ENCODE measurements around the gene KIF22.
"Not testable (repeated sequence)": the region's sequence is repeated elsewhere in the genome, so short reads cannot be mapped to it uniquely, and the experiment has no call there.

KIF22 gene

GRCh38 chr16:29744541-29745101, 45.9 kb upstream of the KIF22 start:
- Histone ChIP-seq H3K27ac (ENCODE audit: low read depth, low read length) (no peak overlapping the region), H3K79me2 (ENCODE audit: control insufficient read depth, insufficient read depth, low read length, poor library complexity) (no peaks in the 10 kb centered on the region), H3K9me3 (ENCODE audit: insufficient read depth, low read depth, low read length) (peaks cover 5% of the 10 kb centered on the region), H2BK120ac (ENCODE audit: insufficient read depth, low read length, poor library complexity) (no peak overlapping the region), H3K23ac (ENCODE audit: low read length) (no peak overlapping the region), H3K79me1 (ENCODE audit: low read length) (no peaks in the 10 kb centered on the region), H4K8ac (ENCODE audit: low read depth, low read length) (no peak overlapping the region), H3K9ac (ENCODE audit: low read length) (no peak overlapping the region), H3K4ac (ENCODE audit: low read depth, low read length) (no peak overlapping the region), H2AFZ (ENCODE audit: insufficient read depth, low read length, poor library complexity) (no peak overlapping the region), H3K4me2 (ENCODE audit: low read length) (no peak overlapping the region), H2AK5ac (ENCODE audit: low read length) (no peak overlapping the region), H3K4me1 (ENCODE audit: control insufficient read depth in 1 of 2, insufficient read depth in 2 of 2, low read length in 2 of 2) (peaks cover 0 to 2% of the 10 kb centered on the region in 2 experiments), H4K12ac (ENCODE audit: low read depth, low read length) (no peak overlapping the region), H2BK5ac (ENCODE audit: low read depth, low read length, poor library complexity) (no peak overlapping the region), H3K27me3 (ENCODE audit: insufficient read depth, low read length) (no peaks in the 10 kb centered on the region), H3K4me3 (ENCODE audit: low read depth, low read length) (no peak overlapping the region), H3K36me3 (ENCODE audit: control insufficient read depth in 1 of 2, insufficient read depth in 2 of 2, low read length in 2 of 2) (no peaks in the 10 kb centered on the region), H3K18ac (ENCODE audit: low read length) (no peak overlapping the region), H2BK12ac (ENCODE audit: low read length) (no peak overlapping the region), H4K91ac (ENCODE audit: low read depth, low read length) (no peak overlapping the region), H3K14ac (ENCODE audit: low read length) (no peak overlapping the region)
- no peak for DNase-seq
- WGBS (ENCODE audit: extremely low coverage, insufficient coverage, insufficient read length) = no CpG with 5 or more reads among the region's 20 CpGs

- H4K91ac ChIP-seq (ENCODE audit: low read depth, low read length) = no peak overlapping the region
- H2AFZ ChIP-seq (ENCODE audit: insufficient read depth, low read length, poor library complexity) = no peak overlapping the region
- H4K12ac ChIP-seq (ENCODE audit: low read depth, low read length) = no peak overlapping the region
- H3K18ac ChIP-seq (ENCODE audit: low read length) = no peak overlapping the region
- no peak overlapping the region for H3K4me2 ChIP-seq (ENCODE audit: low read length)
- no peaks in the 10 kb centered on the region for H3K79me1 ChIP-seq (ENCODE audit: low read length)
- H3K23ac ChIP-seq (ENCODE audit: low read length) = no peak overlapping the region
- no peak overlapping the region for H2BK12ac ChIP-seq (ENCODE audit: low read length)
- H3K4me1 ChIP-seq (ENCODE audit: control insufficient read depth in 1 of 2, insufficient read depth in 2 of 2, low read length in 2 of 2) = peaks cover 0 to 2% of the 10 kb centered on the region in 2 experiments
- H2BK120ac ChIP-seq (ENCODE audit: insufficient read depth, low read length, poor library complexity) = no peak overlapping the region
- no peak overlapping the region for H3K14ac ChIP-seq (ENCODE audit: low read length)
- peaks cover 5% of the 10 kb centered on the region for H3K9me3 ChIP-seq (ENCODE audit: insufficient read depth, low read depth, low read length)
- H4K8ac ChIP-seq (ENCODE audit: low read depth, low read length) = no peak overlapping the region
- no CpG with 5 or more reads among the region's 16 CpGs for WGBS (ENCODE audit: extremely low coverage, insufficient coverage, insufficient read length)
- H3K4ac ChIP-seq (ENCODE audit: low read depth, low read length) = no peak overlapping the region
- no peak overlapping the region for H3K4me3 ChIP-seq (ENCODE audit: low read depth, low read length)
- H3K27ac ChIP-seq (ENCODE audit: low read depth, low read length) = no peak overlapping the region
- H3K9ac ChIP-seq (ENCODE audit: low read length) = no peak overlapping the region
- no peak for DNase-seq
- H2AK5ac ChIP-seq (ENCODE audit: low read length) = no peak overlapping the region
- H3K36me3 ChIP-seq (ENCODE audit: control insufficient read depth in 1 of 2, insufficient read depth in 2 of 2, low read length in 2 of 2) = no peaks in the 10 kb centered on the region
- no peak overlapping the region for H2BK5ac ChIP-seq (ENCODE audit: low read depth, low read length, poor library complexity)
- H3K27me3 ChIP-seq (ENCODE audit: insufficient read depth, low read length) = no peaks in the 10 kb centered on the region
- no peaks in the 10 kb centered on the region for H3K79me2 ChIP-seq (ENCODE audit: control insufficient read depth, insufficient read depth, low read length, poor library complexity)
Measured at GRCh38 chr16:29745121-29745852, 45.3 kb upstream of the KIF22 start.

GRCh38 chr16:29745853-29746345, 44.7 kb upstream of the KIF22 start, which contains the start of gene C16orf54:
C16orf54 (minus strand) TSS chr16:29745990; CDS start chr16:29744951, 1,039 bp downstream.
- H3K79me2 ChIP-seq (ENCODE audit: control insufficient read depth, insufficient read depth, low read length, poor library complexity) = no peaks in the 10 kb centered on the region
- H4K8ac ChIP-seq (ENCODE audit: low read depth, low read length) = no peak within 1 kb of the TSS
- no peak within 1 kb of the TSS for H3K4me3 ChIP-seq (ENCODE audit: low read depth, low read length)
- no peak within 1 kb of the TSS for H4K91ac ChIP-seq (ENCODE audit: low read depth, low read length)
- H3K23ac ChIP-seq (ENCODE audit: low read length) = no peak within 1 kb of the TSS
- no peak within 1 kb of the TSS for H2BK5ac ChIP-seq (ENCODE audit: low read depth, low read length, poor library complexity)
- DNase-seq = peak in 1 of 2 donors; percentile 19
- H3K9me3 ChIP-seq (ENCODE audit: insufficient read depth, low read depth, low read length) = peaks cover 5% of the 10 kb centered on the region
- H3K79me1 ChIP-seq (ENCODE audit: low read length) = no peaks in the 10 kb centered on the region
- H2AFZ ChIP-seq (ENCODE audit: insufficient read depth, low read length, poor library complexity) = no peak within 1 kb of the TSS
- H3K27ac ChIP-seq (ENCODE audit: low read depth, low read length) = no peak within 1 kb of the TSS
- no peaks in the 10 kb centered on the region for H3K27me3 ChIP-seq (ENCODE audit: insufficient read depth, low read length)
- no peak within 1 kb of the TSS for H3K14ac ChIP-seq (ENCODE audit: low read length)
- H4K12ac ChIP-seq (ENCODE audit: low read depth, low read length) = no peak within 1 kb of the TSS
- H3K4me1 ChIP-seq (ENCODE audit: control insufficient read depth in 1 of 2, insufficient read depth in 2 of 2, low read length in 2 of 2) = no peaks in the 10 kb centered on the region
- H3K4ac ChIP-seq (ENCODE audit: low read depth, low read length) = no peak within 1 kb of the TSS
- H2AK5ac ChIP-seq (ENCODE audit: low read length) = no peak within 1 kb of the TSS
- WGBS (ENCODE audit: extremely low coverage, insufficient coverage, insufficient read length) = no CpG with 5 or more reads among the region's 12 CpGs
- H3K36me3 ChIP-seq (ENCODE audit: control insufficient read depth in 1 of 2, insufficient read depth in 2 of 2, low read length in 2 of 2) = no peaks in the 10 kb centered on the region
- H3K9ac ChIP-seq (ENCODE audit: low read length) = no peak within 1 kb of the TSS
- no peak within 1 kb of the TSS for H3K18ac ChIP-seq (ENCODE audit: low read length)
- no peak within 1 kb of the TSS for H2BK120ac ChIP-seq (ENCODE audit: insufficient read depth, low read length, poor library complexity)
- no peak within 1 kb of the TSS for H3K4me2 ChIP-seq (ENCODE audit: low read length)
- no peak within 1 kb of the TSS for H2BK12ac ChIP-seq (ENCODE audit: low read length)

GRCh38 chr16:29746518-29746917, 44.0 kb upstream of the KIF22 start:
- H3K4me2 ChIP-seq (ENCODE audit: low read length); H3K9me3 ChIP-seq (ENCODE audit: insufficient read depth, low read depth, low read length); H3K14ac ChIP-seq (ENCODE audit: low read length); DNase-seq; H3K79me2 ChIP-seq (ENCODE audit: control insufficient read depth, insufficient read depth, low read length, poor library complexity); H3K23ac ChIP-seq (ENCODE audit: low read length); H3K36me3 ChIP-seq (ENCODE audit: control insufficient read depth in 1 of 2, insufficient read depth in 2 of 2, low read length in 2 of 2); H3K27me3 ChIP-seq (ENCODE audit: insufficient read depth, low read length); H3K4me3 ChIP-seq (ENCODE audit: low read depth, low read length); H2BK5ac ChIP-seq (ENCODE audit: low read depth, low read length, poor library complexity); H2AK5ac ChIP-seq (ENCODE audit: low read length); H4K8ac ChIP-seq (ENCODE audit: low read depth, low read length); H3K79me1 ChIP-seq (ENCODE audit: low read length); H2BK12ac ChIP-seq (ENCODE audit: low read length); H2BK120ac ChIP-seq (ENCODE audit: insufficient read depth, low read length, poor library complexity); H2AFZ ChIP-seq (ENCODE audit: insufficient read depth, low read length, poor library complexity); H3K18ac ChIP-seq (ENCODE audit: low read length); H3K27ac ChIP-seq (ENCODE audit: low read depth, low read length); H4K12ac ChIP-seq (ENCODE audit: low read depth, low read length); H3K4me1 ChIP-seq (ENCODE audit: control insufficient read depth in 1 of 2, insufficient read depth in 2 of 2, low read length in 2 of 2); H3K9ac ChIP-seq (ENCODE audit: low read length); H4K91ac ChIP-seq (ENCODE audit: low read depth, low read length); H3K4ac ChIP-seq (ENCODE audit: low read depth, low read length): not testable (repeated sequence)
- no CpG with 5 or more reads among the region's 4 CpGs for WGBS (ENCODE audit: extremely low coverage, insufficient coverage, insufficient read length)

Measured in trophoblast cell (in vitro differentiated cells and primary cell).